Amniotic stem cell (primary cell): ENCODE measurements around the gene ATXN10.

Source experiments
- DNase-seq: peaks from one replicate; lab custom pipeline; 2025; lab: John Stamatoyannopoulos, UW

ATXN10 gene

GRCh38 chr22:45830531-45831245 lies 159.1 kb downstream of the ATXN10 start:
- no peak for DNase-seq

DNA sequence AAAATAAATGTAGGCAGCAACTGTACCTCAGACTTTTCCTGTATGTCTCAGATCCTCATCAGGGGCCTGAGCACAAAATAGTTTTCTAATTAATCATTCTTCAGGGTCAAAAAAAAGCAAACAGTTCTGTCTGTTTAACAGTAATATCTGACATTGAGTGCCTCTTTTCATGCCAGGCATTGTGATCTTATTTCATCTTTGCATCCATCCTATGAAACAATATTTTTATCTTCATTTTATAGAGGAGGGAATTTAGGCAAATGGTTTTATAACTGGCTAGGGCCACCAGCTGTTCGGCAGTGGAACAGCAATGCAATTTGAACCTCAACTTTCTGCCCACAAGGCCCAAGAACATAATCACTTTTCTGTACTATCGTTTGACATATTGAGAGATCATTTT lies 159.8 kb downstream of the ATXN10 start:
- DNase-seq = no peak

GRCh38 chr22:45832180-45832579 lies 160.5 kb downstream of the ATXN10 start:
- DNase-seq = no peak

DNA sequence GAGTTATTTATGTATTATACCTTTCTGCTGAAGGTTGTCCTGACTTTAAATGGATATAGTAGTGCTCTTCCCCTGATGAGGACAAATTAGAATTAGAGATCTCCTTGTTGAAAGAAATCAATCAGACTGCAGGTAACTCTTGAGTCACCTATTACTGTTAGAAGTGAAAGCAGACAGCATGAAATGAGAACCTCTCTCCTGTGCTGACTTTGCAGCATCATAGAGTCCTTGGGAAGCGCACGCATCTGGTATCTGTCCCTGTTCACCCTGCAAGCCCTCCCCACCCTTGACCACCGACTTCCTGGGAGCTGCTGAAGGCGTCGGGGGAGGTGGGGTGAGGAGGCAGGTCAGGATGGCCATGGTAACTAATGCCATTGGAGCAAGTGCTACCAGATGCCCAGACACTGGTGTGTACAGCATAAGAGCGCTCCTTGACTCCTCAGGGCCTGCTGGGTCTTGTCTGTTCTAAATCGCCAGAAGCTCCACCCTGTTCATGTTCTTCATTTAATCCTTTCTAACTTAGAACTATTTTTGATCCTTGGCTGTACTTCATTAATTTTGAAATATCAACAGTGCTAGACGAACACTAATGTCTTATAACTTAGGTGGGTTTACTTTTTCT lies 161.4 kb downstream of the ATXN10 start:
- no peak for DNase-seq

- no peak for DNase-seq
Observed at GRCh38 chr22:45833613-45834012, 162.0 kb downstream of the ATXN10 start.

- DNase-seq = no peak
Observed at GRCh38 chr22:45834241-45834640, 162.6 kb downstream of the ATXN10 start.

GRCh38 chr22:45834795-45835194 lies 163.2 kb downstream of the ATXN10 start:
- no peak for DNase-seq

GRCh38 chr22:45836418-45837169 lies 165.0 kb downstream of the ATXN10 start:
- no peak for DNase-seq

- no peak for DNase-seq
Observed at GRCh38 chr22:45837508-45837907, 165.9 kb downstream of the ATXN10 start.

DNA sequence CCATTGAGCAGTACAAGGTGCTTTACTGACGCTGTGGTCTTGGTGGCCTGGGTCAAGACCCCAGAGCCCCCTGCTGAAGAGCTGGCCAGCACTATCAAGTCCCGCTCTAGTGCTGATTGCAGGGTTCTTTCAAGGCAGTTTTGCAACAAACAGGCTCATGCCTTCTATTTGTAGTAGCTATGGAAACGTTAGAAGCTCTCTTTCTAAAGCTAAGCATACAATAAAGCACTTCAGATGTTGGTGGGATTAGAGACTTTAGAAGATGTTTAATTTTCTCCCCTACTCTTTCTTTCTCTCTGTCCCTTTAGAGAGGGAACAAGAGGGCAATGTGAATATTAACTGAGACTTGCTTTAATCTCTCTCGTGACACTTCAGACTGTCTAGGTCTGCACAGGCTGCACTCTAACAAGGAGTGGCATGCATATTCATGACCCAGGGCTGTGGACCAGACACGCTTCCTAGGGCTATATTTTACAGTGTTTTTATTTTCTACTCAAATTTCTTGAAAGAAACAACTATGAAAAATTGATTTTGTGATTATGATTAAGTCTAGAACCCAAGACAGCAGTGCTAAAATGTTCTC lies 166.8 kb downstream of the ATXN10 start:
- no peak for DNase-seq

DNA sequence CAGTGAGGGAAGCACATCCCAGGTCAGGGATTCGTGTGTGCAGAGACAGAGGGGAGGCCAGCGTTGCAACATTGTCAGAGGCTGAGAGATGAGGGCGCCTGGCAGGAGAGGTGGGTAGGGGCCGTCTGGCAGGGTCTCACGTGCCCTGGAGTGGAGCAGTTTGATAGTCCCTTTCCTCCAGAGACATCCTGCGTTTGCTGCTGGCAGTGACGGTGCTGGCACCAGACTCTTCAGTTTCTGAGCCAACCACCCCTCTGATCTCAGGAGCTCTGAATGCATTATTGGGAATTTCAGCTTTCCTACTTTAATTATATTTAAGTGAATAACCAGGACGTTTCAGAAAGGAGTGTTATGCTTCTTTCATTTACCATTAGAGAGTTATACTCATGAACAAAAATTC lies 168.8 kb downstream of the ATXN10 start:
- no peak for DNase-seq

DNA sequence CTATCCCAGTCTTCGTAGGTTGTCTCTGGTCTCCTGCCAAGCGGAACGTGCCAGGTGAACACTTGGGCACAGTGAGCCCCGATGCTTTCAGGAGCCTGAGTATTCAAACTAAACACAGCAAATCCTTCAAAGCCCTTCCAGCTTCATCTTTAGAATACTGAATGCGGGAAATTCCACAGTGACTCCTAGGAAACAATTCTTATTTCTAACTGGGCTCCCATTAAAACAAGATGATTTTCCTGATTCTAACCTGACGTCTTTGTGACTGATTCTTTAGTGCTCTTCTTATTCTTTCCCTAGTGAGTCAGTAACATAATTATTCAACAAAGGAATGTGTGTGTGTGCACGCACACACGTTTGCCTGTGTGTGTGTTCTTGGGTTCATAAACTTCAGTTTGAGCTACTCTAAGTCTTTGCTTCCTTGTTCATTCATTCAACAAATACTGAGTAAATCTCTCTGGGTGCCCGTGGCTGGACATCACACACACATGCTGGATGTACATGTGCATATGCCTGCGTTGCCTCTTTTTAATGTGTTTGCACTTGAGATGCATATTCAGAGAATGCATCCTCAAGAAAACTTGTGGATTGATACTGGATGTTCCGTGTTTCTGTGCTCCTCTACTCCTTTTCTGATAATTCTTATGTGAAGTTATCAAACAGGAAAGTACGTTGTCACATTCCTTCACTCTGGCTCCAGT lies 170.8 kb downstream of the ATXN10 start:
- DNase-seq = no peak

DNA sequence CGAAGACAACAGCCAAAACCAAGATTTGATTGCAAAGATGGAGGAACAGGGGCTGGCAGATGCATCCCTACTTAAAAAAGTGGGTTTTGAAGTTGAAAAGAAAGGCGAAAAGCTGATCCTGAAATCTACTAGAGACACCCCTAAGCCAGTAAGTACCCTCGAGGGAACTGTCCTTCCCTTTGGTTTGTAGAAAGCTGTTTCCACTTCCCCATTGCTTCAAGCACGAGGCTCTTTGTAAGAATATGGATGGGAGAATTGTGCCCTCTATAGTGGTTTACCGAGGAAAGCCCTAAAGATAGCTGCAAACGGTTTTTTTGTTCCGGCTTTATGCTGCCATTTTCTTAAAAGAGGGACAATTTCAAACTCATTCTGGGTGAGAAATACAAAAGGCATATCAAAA lies 171.4 kb downstream of the ATXN10 start:
- DNase-seq = no peak

DNA sequence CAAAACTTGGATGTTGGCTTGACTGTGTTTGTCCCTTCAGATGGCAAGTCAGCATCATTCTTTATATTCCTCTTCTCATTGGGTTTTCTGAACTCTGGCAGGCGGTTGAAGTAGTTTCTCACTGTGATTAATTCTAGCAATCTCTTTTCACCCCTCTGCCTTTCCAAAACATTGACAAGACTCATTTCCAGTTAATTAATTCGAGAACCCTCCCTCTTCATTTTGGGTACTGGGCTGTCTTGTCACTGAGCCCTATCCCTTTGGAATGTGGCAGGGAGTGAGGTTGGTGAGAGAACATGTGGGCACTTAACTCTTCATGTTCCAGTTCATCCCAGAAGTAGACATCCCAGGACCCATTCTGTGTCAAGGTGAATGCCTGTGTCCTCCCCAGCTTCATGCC lies 172.4 kb downstream of the ATXN10 start:
- DNase-seq = no peak

DNA sequence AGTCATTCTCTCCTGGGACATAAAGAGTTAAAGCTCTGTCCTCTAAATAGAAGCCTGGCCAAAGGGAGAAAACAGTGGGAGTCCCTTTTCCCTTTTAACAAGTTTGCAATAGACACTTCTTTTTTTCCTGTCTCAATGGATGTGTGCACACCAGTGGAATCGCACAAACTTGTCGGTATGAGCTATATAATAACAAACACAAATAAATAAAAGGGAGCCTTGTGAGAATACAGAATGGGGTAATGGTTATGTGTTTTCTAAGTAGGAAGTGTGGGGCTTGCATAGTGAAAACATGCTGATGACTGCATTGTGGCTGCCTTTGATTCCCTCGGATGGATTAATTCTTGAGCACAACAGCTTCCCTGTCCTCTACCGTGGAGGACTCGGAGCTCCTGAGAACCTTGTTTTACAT lies 173.4 kb downstream of the ATXN10 start:
- no peak for DNase-seq

GRCh38 chr22:45846952-45847351 lies 175.3 kb downstream of the ATXN10 start:
- no peak for DNase-seq

DNA sequence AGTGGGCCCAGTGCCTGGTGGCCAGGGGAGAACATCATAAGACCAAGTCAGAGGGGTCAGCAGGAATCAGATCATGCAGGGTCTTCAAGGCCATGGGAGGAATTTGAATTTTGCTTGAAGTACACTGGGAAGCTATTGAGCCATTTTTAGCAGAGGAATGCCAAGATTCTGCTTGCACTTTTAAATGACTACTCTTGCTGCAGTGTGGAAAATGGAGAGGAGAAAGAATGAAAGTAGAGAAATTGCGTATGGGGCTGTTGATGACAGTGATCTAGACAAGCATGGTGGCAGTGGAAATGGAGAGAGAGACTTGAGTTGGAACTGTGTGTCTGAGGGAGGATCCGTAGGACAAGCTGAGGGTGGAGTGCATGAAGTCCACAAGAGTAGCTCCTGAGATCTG lies 177.3 kb downstream of the ATXN10 start:
- no peak for DNase-seq

- no peak for DNase-seq
Observed at GRCh38 chr22:45852826-45853225, 181.2 kb downstream of the ATXN10 start.

- DNase-seq = no peak
Observed at GRCh38 chr22:45855961-45856360, 184.3 kb downstream of the ATXN10 start.

DNA sequence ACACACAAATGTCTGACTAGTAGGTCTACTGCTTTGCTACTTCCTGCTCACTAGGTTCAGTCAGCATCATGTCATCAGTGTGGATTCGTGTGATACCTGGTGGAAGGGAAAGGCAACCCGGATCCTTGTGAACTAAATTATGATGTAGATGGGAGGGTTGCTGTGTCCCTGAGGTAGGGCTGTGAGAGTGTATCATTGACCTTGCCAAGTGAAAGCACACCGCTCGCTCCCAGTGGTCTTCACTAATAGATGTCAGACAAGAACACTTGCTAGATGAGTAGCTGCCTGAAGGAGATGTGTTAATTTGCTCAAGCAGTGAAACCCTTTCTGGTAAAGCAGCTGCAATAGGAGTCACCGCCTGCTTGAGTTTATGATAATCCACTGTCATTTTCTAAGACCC lies 185.9 kb downstream of the ATXN10 start:
- no peak for DNase-seq

DNA sequence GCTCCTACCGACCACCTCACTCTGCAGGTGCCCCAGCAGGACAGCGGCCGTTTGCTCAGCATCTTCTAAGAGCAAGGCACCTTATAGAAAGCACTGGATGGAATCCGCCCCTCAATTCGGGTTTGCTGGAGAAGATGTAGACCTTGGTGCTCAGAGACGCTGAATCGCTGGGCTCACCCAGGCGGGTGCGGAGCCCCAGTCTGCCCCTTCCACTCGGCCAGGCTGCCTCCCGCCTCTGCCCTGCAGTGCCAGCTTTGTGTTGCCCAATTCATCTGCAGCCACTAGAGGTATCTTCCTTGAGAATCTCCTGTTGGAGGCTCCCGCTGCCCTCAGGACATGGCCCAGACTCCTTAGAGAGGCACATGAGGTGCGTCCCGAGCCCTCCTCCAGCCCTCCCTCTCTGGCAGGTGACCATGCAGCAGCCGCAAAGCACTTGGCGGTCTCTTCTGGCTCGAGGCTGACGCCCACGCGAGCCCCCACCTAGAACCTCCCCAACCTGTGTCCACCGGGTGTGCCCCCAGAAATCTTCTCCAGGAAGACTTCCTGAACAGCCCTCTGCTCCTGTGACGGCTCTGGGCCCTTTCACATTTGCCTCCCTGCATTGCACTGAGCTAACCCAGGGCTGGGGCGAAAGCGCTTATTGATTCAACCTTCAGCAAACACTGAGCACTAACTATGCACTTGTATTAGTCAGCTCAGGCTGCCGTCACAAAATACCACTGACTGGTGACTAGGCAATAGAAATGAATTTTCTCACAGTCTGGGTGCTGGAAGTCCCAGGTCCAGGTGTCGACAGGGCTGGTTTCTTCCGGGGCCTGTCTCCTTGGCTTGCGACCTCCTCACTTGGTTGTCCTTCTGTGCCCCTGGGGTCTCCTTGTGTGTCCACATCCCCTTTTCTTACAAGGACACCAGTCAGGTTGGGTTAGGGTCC lies 187.9 kb downstream of the ATXN10 start:
- no peak for DNase-seq
